GM21360 (cell line): ENCODE measurements around the gene ZBTB7C.
"Not testable (repeated sequence)": the region's sequence is repeated elsewhere in the genome, so short reads cannot be mapped to it uniquely, and the experiment has no call there.

Experiments used
- ATAC-seq: cut with Tn5 transposase; IDR thresholded peaks from one replicate; pipeline ENCODE4 v1.9.1; 2021; ENCODE audit warnings: mild to moderate bottlenecking, moderate library complexity; ENCODE audit not compliant: unreplicated experiment

The ZBTB7C gene

GRCh38 chr18:48304906-48305693 lies 104.1 kb downstream of the ZBTB7C start:
- no peak for ATAC-seq

GRCh38 chr18:48303883-48304282 lies 105.3 kb downstream of the ZBTB7C start:
- ATAC-seq: no peak

- no peak for ATAC-seq
Observed at GRCh38 chr18:48302736-48303135, 106.4 kb downstream of the ZBTB7C start.

DNA sequence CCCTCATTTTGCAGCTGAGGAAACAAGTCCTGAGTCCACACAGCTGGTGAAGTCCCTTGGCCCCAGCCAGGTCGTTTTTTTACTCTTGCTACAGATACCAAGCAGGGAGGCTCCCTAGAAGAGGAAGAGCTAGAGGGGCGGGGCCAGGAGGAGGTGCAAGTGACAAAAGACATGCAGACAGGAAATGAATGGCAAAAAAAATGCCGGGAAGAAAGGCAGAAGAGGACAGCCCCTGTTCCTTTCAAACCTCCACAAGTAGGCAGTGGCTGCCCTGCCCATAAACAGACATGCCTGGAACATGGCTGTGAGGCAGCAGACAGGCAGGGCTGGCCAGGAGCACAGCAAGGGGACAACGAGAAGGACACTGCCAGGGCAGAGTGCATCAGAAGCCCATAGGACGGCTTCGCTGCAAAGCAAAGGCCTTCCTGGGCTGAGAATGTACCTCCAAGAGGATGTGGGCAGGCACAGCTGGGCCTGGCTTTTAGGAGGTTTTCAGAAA lies 108.7 kb downstream of the ZBTB7C start:
- ATAC-seq: no peak

DNA sequence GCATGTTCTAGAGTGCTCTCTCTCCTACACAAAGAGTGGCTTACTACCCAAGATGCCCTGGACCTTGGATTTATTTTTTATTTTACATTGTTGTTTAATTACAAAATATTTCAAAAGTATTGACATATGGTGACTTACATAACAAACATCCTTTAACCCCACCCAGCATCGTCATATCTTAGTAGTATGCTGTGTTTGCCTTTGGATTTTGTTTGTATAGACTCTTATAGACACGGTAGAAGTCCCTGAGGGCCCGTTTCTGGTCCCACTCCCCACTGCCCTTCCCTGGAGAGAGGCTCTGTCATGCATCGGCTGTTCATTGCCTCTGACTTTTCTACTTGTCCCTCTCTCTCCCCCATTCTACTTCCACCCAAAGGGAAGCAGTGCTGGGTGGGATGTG lies 112.0 kb downstream of the ZBTB7C start:
- ATAC-seq: no peak

GRCh38 chr18:48296581-48296980 lies 112.6 kb downstream of the ZBTB7C start:
- no peak for ATAC-seq

DNA sequence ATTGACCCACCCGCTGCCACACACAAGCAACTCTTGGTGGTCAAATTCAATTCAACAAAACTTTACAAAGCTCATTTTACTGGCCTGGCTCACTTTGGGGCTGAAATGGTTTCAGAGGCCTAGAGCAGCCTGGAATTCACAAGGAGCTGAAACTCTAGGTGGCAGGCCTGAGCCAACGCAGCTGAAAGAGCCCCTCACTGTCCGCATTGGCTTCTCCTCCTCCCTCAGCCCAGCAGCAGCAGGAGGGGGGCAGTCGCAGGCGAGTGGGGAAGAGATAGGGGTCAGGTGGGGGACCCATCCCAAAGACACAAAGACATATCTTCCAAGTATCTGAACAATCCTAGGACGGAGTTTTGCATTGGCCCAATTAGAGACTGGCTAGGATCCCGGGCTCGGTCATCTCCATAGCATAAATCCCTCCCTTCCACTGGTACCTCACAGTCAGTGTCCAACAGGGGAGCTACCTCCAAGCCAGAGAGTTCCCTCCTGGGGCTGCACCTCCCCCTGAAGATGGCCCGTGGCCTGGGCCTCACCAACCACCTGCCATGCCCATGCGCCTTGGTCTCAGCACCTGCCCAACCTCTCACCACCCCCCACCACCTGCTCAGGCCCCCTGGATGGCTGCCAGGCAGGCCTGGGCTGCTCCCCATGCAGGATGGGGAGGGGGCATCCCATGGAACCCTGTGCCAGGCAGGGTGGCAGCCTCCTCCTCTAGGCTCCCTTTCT lies 113.4 kb downstream of the ZBTB7C start:
- ATAC-seq: no peak

- ATAC-seq: no peak
Observed at GRCh38 chr18:48294899-48295585, 114.1 kb downstream of the ZBTB7C start.

DNA sequence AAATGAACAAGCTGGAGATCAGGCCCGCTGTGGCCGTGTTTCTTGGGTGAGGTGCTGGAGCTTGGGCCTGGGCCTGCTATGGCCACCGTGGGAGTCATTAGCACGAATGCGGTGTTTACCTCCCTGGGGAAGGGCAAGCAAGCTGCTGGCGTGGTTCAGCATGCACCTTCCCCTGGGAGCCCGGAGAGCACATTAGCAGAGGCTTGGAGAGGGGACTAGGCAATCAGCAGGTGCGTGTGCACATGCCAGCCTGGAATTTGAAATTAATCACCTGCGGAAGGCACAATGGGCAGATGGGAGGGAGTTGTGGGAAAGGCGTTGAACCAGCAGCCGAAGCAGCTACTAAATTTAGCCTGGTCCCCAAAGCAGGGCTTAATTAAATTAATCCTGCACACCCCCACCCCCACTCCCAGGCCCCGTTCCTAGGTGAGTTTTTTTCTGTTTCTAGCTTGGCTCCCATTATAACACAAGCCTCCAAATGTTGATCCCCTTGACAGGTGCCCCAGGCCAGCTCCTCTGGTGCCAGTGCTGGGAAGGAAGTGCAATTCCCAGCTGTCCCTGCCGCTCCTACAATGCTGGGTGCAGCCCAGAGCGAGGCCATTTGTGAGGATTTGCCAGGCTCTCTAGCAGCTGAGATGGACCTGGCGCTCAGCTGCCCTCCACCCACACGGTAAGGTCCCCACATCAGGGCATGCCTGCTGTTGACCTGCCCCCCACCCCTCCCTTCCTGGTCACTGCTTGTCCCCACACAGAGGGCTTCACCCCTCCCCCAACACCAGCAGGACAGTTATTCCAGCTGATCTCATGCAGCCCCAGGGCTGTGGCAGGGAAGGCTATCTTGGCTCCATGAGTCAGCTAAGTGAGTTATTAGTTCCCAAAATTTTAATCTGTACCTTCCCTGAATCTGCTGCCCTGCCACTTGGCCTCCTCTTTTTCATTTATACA lies 115.0 kb downstream of the ZBTB7C start:
- ATAC-seq: no peak

- ATAC-seq: no peak
Observed at GRCh38 chr18:48292782-48293424, 116.3 kb downstream of the ZBTB7C start.

DNA sequence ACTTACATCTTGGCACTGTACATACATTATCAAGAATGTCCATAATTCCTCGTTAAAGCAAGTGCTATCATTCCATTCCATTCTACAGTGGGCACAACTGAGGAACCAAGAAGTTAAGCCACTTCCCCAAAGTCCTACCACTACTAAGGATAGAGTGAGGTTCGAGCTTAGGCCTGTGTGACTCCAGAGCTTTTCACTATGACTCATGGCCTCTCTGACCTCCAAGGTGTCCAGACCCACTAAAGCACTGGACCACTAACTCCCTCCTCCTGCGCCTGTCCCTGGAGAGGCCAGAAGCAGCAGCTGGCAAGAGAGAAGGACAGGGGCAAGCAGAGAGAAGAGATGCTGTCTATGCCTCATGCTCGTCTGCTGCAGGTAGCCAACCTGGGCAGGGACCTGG lies 117.0 kb downstream of the ZBTB7C start:
- ATAC-seq: no peak

DNA sequence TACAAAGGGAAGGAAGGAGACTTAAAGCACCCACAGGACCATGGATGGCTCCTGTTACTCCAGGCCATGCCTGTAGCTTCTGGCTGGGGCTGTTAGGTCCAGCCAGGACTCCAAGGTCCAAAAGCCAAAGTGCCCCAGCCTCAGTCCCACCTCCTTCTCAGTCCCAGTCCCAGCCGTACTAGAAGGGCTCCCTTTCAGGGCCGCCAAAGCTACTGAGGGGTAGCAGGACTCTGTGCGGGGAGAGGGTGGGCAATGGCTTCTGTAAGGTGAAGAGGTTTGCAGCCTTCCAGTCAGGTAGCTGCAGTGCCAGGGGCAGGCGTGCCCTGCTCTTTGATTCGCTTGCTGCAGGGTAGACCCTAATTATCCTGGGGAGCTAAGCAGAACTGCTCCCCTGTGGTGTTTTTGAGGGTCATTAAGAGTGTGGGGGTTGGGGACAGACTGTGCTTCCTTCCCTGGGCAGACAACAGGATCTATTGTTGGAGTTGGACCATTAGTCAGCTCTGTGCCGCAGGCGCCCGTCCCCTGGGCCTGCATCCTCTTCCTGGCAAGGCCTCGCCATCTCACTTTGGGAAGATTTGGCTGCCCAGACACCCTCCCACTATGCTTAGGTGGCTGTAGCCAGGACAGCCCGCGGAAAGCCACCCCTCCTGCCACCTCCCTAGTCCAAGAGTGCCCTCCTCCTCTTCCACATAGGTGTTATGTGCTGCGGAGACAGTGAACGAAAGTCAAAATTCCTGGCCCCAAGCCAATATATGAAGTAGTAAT lies 118.8 kb downstream of the ZBTB7C start:
- no peak for ATAC-seq

- no peak for ATAC-seq
Observed at GRCh38 chr18:48284743-48285142, 124.4 kb downstream of the ZBTB7C start.

DNA sequence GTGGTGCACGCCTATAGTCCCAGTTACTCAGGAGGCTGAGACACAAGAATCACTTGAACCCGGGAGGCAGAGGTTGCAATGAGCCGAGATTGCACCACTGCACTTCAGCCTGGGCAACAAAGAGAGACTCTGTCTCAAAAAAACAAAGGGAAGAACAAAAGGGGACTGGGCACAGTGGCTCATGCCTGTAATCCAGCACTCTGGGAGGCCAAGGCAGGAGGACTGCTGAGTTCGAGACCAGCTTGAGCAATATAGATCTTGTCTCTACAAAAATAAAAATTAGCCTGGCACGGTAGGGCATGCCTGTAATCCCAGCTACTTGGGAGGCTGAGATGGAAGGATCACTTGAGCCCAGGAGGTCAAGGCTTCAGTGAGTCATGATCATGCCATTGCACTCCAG lies 125.2 kb downstream of the ZBTB7C start:
- not testable (repeated sequence) for ATAC-seq

DNA sequence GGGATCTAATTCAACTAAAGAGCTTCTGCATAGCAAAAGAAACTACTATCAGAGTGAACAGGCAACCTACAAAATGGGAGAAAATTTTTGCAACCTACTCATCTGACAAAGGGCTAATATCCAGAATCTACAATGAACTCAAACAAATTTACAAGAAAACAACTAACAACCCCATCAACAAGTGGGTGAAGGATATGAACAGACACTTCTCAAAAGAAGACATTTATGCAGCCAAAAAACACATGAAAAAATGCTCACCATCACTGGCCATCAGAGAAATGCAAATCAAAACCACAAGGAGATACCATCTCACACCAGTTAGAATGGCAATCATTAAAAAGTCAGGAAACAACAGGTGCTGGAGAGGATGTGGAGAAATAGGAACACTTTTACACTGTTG lies 127.7 kb downstream of the ZBTB7C start:
- not testable (repeated sequence) for ATAC-seq

DNA sequence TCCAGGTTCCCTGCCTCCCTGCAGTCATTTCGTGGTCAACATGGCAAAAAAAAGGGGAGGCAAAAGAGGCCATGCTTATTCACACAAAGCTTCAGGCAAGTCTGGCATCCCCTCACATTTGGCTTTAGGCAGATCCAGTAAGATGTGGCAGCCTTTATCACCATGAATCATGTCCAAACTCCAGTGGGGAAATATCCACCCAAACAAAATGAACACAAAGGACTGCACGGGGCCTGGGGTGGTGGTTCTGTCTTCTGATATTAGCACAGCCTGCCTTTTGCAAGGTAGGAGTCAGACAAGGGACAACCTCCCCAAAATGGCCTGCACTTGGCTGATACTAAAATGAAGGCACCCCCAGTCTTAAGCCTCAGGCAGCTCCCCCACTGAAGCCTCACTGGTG lies 129.9 kb downstream of the ZBTB7C start:
- ATAC-seq: no peak

DNA sequence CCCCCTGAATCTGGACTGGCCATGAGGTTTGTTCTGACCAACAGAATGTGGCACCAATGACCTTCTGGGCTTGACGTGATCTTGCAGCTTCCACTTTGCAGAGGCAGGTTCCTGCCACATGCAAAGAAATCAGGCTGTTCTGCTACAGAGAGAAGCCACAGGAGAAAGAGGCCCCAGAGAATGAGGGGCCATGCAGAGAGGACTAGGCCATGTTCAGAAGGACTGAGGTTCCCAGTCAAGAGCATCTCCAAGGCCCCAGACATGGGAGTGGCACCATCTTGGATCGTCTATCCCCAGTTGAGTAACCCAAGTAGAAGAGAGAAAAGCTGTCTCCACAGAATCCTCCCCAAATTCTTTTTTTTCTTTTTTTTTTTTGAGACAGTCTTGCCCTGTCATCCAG lies 131.1 kb downstream of the ZBTB7C start:
- no peak for ATAC-seq

- ATAC-seq: no peak
Observed at GRCh38 chr18:48274301-48274700, 134.9 kb downstream of the ZBTB7C start.

GRCh38 chr18:48270929-48271328 lies 138.3 kb downstream of the ZBTB7C start:
- ATAC-seq: no peak
